Measurements from ENCODE around the gene TMEM272.

TMEM272 gene, protein sequence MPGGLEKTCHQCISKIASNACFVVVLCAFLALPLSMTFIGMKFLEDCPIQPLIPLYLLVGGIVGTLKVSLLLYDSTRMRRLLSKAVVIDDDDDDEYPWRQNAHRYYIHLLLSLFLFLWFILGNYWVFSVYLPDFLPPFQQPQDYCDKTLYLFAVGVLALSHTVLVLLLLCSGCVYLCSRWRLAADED

DNA sequence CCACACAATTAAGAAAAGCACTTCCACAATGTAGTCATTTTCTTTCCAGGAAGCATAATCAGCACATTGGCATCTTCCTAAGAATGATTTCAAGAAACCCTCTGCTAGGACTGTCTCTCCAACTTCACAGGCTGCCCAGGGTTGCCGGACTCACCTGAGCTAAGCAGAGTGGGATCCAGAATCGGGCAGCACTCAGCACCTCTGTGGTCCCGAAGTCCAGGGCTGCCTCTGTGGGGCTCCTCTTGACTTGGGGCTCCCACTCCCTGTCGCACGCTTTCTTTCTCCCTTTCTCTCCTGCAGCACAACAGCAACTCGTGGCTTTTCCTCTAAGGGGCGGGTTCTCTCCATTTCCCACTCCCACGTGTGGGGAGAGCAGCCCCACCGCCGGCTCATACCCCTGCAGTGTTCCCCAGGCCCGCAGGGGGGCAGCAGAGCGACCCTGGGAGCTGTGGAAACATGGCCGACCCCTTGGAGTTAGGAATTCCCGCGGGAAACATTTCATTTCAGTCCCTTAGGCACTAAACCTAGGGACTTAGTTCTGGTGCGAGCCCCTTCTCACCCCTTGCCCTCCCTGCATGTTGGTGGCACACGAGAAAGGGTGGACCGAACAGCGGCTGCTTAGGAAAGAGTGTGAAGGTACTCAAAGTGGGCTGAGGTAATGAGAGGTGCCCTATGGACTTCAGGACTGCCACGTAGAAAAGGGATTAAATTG, at the start of gene TMEM272:
TSS of gene TMEM272 (minus strand) at position 316 of the 712 bp plus-strand sequence. CDS start 6,647 bp downstream, outside the sequence.
- no peak for FAIRE-seq

- no peak for FAIRE-seq
These were observed 49.3 kb upstream of the TMEM272 start for GRCh38 chr13:51894239-51894638.

DNA sequence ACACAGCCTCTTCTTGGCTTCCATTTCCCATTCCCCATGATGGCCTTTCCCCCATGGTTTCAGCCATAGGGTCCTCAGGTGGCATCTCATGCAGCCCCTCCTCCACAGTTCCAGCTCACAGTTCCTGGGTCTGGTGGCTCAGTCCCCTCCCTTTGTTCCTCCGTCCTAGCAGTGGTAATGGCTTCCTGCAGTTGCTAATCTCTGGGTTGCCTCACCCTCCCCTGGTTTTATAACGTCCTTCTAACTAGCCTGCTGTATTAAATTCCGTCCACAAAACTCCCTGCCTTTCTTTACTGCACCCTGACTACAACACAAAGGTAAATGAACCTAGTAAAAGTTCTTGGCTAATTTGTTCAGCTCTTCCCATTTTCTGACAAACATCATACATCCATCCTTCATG, 47.7 kb upstream of the TMEM272 start:
- FAIRE-seq, result no peak

- no peak for FAIRE-seq
These were observed 42.5 kb upstream of the TMEM272 start for GRCh38 chr13:51887468-51887867.

DNA sequence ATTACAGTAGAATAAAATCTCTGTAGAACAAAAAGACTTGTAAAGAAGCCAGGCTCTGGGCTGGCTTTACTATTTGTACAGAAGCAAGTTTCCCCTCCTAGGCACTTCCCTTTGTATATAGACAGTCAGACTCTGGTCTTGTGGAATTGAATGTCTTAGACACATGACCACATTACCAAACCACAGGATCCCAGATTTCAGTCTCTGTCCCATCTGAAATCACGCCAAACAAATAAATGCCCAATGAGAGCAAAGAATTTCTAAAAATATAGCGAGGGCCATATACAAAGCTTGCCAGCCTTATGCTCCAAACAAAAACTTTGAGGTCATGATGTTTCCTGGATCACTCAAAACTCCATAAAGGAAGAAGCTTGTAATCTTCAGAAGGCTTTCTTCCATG, 40.7 kb upstream of the TMEM272 start:
- FAIRE-seq, result no peak

DNA sequence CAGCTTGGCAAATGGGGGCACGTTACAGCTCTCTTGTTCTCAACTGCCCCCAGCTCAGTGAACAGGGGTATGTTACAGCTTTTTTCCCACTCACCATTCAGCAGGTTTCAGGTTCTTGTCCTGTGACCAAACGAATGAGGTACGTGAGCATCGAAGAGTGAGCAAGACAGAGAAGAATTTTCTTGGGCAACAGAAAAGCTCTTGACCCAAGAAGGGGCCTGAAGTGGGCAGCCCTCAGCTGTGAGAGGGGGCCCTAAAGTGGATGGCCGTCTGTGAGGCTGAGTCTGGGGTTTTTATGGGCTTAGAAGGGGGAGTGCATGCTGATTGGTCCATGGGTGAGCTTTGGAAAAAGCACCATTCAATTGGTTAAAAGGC, 38.2 kb upstream of the TMEM272 start:
- FAIRE-seq, result no peak

- FAIRE-seq, result no peak
These were observed 37.7 kb upstream of the TMEM272 start for GRCh38 chr13:51882570-51883225.

DNA sequence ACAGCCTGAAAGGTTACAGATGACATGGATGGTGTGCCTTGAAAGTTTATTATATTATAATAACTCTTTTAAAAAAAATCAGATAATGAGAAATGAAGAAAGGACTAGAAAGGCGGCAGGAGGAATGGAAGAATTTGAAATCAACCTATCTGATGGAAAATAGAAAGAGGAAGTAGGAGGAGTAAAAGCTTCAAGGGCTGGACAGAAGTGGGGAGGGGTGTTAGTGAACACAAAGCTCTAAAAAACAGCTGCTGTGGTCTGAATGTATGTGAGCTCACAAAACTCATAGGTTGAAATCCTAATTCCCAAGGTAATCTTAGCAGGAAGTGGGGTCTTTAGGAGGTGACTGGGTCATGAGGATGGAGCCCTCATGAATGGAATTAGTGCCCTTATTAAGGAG, 36.3 kb upstream of the TMEM272 start:
- FAIRE-seq, result no peak

DNA sequence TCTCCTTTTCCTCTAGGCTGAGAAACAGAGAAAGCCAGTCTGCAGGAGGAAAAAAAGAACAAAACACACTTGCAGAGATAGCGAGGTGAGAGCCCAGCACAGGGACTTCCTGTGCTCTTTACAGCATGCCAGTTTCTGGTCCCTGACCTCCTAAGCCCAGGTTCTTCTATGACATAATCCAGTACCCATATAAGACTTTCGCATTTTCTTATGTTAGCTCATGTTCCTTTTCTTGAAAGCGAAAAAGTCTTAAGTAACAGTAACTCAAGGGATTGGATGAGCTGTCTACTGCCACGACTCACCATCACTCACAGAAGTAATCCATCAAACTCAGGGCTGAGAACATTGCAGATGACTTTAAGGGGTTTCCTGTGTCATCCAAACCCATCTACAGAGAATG, 34.2 kb upstream of the TMEM272 start:
- FAIRE-seq, result no peak

DNA sequence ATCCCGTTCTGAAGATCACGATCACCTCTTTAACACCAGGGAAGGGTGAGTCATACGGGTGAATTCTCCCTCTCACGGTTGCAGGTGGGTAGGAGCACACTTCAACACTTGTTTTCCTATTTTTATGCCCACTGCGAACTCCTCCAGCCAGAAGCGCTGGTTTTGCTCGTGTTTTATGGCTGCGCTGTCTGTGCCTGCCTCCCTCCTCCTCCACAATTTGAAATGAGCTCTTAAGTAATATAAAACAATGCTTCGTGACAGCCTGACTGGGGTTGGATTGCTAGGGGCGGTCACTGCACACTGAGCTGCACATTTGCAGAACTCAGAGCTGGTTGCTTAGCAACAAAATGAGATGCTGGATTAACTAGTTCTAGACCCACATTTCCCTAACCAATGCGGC, 29.7 kb upstream of the TMEM272 start:
- no peak for FAIRE-seq

DNA sequence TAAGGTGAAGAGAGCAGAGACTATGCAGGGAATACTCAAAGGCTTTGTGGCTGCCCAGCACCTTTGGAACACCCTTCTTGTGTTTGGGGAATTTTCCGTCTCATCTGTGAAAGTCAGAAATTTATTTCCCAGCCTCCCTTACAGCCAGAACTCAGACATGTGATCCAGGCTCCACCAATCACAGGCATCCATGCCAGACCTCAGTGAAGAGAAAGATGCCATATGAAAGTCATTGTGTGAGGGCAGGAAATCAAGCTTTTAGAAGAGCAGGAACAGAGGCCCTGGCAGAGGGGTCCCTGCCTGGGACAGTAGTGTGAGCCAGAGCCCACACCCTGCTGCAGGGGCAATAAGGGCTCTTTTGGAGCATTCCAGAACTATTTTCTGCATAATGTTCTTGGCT, 28.9 kb upstream of the TMEM272 start:
- FAIRE-seq, result no peak

DNA sequence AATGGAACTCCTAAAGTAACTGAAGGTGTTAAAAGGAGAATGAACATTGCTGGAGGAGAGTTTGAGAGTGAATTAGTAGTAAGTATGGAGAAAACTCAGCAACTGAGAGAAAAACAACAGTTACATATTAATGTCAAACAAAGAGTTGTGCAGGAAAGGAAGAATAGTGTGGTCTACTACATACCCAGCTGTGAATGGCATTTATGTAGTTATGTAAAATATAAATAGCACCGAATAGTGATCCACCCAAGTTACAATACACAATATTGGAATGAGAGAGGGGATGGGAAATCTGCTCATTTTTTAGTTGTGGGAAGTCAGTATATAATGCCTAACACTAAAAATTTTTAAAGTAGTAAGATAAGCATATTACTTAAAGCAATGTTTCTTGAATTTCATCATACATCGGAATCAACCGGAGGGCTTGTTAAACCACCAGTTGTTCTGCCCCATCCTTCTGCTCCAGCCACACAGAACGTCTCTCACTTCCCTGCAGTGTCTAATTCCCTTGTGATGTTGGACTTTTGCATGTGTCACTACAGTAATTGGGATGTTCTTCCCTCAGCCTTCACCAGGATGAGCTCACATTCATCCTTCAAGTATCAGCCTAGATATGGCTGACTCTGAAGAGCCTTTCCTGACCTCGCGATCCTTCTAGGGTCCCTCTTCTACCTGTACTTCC, 28.3 kb upstream of the TMEM272 start:
- no peak for FAIRE-seq

DNA sequence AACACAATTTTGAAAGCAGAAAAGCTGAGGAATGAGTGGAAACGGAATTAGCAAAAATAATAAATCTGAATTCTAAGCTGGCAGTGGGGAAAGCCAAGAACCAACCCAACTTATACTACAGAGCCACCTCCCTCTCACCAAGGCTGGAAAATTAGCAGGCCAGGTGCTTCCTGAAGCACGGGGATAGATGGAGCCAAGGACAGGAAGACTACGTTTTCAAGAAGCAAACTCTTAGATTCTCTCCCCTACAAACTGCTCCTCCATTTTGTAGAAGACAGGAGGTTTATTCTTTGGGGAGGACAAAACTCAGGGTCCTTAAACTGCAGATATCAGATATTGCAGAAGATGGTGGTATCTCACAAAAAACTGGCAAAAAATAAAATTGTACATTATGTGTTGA, 25.6 kb upstream of the TMEM272 start:
- FAIRE-seq, result no peak

GRCh38 chr13:51869916-51870315, 24.9 kb upstream of the TMEM272 start:
- FAIRE-seq, result no peak

DNA sequence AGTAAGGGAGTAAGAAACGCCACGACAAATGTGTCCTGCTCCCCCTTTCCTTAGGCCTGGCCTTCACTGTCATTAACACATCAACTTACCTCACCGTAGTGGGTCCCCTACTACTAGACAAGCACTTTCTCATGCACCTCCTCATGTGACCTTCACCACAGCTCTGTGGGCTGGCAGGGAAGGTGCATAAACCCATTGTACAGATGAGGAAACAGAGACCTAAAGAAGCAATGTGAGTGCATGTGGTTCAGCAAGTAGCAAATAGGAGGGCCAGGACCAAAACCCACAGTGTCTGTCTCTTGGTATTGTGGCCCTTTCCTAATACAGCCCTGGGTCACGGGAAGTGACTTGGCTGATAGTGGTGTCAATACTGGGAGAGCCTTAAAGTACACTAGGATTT, 22.1 kb upstream of the TMEM272 start:
- no peak for FAIRE-seq

DNA sequence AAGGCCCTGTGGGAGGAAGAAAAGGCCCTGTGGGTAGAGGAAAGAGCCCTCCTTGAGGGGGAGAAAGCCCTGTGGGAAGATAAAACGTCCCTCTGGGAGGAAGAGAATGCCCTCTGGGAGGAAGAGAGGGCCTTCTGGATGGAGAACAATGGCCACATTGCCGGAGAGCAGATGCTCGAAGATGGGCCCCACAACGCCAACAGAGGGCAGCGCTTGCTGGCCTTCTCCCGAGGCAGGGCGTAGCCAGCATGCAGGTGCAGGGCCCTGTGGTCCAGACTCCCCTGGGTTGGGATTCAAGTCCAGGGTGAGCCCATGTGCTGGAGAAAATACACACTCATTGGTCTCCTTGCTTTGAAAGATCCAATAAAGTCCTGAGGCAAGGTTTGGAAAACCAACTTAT, 20.9 kb upstream of the TMEM272 start:
- FAIRE-seq, result no peak

DNA sequence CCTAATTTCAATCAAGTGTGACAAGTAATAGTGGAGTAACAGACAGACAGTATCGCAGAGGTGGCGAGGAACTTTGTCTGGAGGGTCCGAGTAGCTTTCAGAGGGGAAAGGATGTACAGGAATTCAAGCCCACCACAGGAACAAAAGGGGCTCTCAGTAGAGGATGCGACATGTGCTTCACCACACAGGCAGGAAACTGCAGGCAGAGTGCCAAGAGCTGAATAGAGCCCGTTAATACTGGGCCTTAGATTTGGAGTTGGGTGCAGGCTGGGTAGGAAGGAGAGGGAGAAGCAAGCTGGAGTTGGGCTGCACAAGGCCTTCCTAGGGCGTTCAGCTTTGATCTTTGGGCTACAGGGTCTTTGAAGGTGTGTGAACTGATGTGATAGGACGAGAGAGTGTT, 18.0 kb upstream of the TMEM272 start:
- FAIRE-seq, result no peak

- FAIRE-seq, result no peak
These were observed 16.8 kb upstream of the TMEM272 start, which contains the start of gene CCDC70 for GRCh38 chr13:51861723-51862300. Gene CCDC70, plus strand, starts transcription at chr13:51861969. Its CDS starts 3,443 bp downstream, at chr13:51865412.

DNA sequence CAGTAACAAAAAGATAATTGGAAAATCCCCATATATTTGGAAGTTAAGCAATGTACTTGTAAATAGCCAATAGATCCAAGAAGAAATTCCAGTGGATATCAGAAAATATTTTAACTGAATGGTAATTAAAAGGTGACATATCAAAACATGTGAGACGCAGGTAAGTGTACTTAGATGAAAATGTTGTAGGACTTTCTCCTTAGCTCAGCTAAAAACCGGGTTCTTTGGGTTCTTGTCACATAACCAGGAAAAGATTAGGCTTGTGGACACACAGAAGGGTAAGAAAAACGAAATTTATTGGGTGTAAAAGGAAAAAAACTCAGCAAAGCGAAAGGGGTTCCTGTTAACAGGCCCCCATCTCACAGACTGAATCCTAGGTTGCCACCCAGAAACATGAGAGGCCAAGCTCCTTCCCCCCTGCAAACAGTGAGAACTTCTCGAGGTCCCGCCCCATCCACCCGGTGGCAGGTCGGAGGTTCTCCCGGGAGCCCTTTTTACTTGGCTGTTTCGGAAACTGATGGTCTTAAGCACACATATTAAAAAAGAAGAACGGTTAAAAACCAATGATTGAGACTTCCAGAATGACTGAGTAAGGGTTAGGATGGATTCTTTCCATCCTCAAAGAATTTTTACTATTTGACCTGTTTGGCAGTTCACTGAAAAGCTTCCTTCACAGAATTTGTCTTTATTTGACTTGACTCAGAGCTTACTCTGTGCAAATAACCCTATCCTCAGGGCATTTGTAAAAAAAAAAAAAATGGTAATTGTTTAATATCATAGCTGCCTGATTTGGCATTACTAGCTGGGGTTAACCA, 13.7 kb upstream of the TMEM272 start:
- no peak for FAIRE-seq

GRCh38 chr13:51856998-51857397, 12.0 kb upstream of the TMEM272 start:
- FAIRE-seq, result peak; percentile 87

DNA sequence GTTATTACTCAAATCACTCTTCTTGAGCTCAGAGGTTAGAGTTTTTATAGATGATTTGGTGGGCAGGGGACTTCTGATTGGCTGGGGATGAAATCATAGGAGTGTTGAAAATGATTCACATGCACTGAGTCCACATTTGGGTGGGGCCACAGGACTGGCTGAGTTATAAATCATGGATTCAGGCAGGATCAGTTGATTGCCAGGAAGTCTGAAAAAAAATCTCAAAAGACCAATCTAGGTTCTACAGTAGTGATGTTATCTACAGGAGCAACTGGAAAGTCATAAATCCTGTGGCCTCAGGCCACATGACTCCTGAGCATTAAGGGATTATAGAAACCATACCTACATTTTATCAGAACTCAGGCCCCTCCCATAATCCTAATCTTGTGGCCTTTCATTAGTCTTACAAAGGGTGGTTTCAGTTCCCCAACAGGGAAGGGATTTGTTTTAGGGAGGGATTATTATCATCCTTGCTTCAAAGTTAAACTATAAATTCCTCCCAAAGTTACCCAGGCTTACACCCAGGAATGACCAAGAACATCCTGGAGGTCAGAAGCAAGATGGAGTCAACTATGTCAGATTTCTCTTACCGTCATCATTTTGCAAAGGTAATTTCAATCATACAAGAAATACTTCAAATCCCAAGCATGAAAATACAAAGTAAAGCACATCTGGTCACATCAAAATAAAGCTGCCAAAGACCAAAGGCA, 11.2 kb upstream of the TMEM272 start:
- FAIRE-seq, result no peak

Measured in colon (tissue), 2 donors.